ENCODE results near the gene MT1X. TPM values are rescaled to one million over a fixed set of nuclear protein-coding genes. Genes with fewer than 3 reads are reported as not detected.

Gene MT1X
- total and polyA plus RNA-seq, 2 of the 13 experiments (the other 11 are each of a cell fraction or from before 2014, with no cell fraction given), result 19.7 to 288 TPM

GRCh38 chr16:56681939-56682702 is at the start of gene MT1X (continued):
- TF ChIP-seq TARDBP (CRISPR knock-in tag; IDR thresholded peaks at IDR 0.05), result peak; percentile 54; the same call in 1 of the 2 replicates
- TF ChIP-seq STAT5B (CRISPR knock-in tag; IDR thresholded peaks at IDR 0.05), result no peak
- peak; percentile 45; the same call in 1 of the 2 replicates for TF ChIP-seq THAP11 (CRISPR knock-in tag; IDR thresholded peaks at IDR 0.05)
- no peak for TF ChIP-seq MTA3 (CRISPR knock-in tag; IDR thresholded peaks at IDR 0.05)
- TF ChIP-seq ZBTB10 (CRISPR knock-in tag; IDR thresholded peaks at IDR 0.05; ENCODE audit: borderline replicate concordance), result no peak
- peak; percentile 6; the same call in 1 of the 2 replicates for TF ChIP-seq NFE2L1 (CRISPR knock-in tag; IDR thresholded peaks at IDR 0.05; ENCODE audit: borderline replicate concordance)
- no peak for TF ChIP-seq TRIM22 (IDR thresholded peaks at IDR 0.05)
- peak; percentile 88 for TF ChIP-seq ZMYM4 (CRISPR knock-in tag; IDR thresholded peaks at IDR 0.05)
- TF ChIP-seq ZEB1 (IDR thresholded peaks at IDR 0.05; ENCODE audit: insufficient replicate concordance, low read depth), result no peak
- TF ChIP-seq GZF1 (CRISPR knock-in tag; IDR thresholded peaks at IDR 0.05), result no peak
- TF ChIP-seq ZNF431 (CRISPR knock-in tag; IDR thresholded peaks at IDR 0.05; ENCODE audit: borderline replicate concordance, low read depth), result no peak
- TF ChIP-seq ZNF564 (CRISPR knock-in tag; IDR thresholded peaks at IDR 0.05), result 0 out of 2 replicates have a peak, but pooled peaks have one; percentile 48
- no peak for TF ChIP-seq NPAS2 (CRISPR knock-in tag; IDR thresholded peaks at IDR 0.05; ENCODE audit: borderline replicate concordance)
- TF ChIP-seq PHF21A (CRISPR knock-in tag; IDR thresholded peaks at IDR 0.05), result peak; percentile 84
- no peak for TF ChIP-seq TOE1 (CRISPR knock-in tag; IDR thresholded peaks at IDR 0.05)
- TF ChIP-seq ZNF292 (CRISPR knock-in tag; IDR thresholded peaks at IDR 0.05; ENCODE audit: borderline replicate concordance, low read depth), result peak; percentile 74
- no peak for TF ChIP-seq ETV6 (CRISPR knock-in tag; conservative IDR thresholded peaks at IDR 0.05)
- TF ChIP-seq MLXIP (CRISPR knock-in tag; IDR thresholded peaks at IDR 0.05; ENCODE audit: borderline replicate concordance), result no peak
- peak; percentile 83; the same call in 1 of the 2 replicates for TF ChIP-seq MXD4 (CRISPR knock-in tag; IDR thresholded peaks at IDR 0.05)
- no peak for TF ChIP-seq CENPBD1 (CRISPR knock-in tag; IDR thresholded peaks at IDR 0.05; ENCODE audit: borderline replicate concordance, low read depth)

Measured in HepG2 (cell line).